GM06990 (cell line): ENCODE results near the gene USP10.

ENCODE experiments used
- DNase-seq: peaks from one replicate; pipeline ENCODE4 v3.0.0-alpha.2; 2011; ENCODE audit not compliant: insufficient read length; ENCODE audit errors: extremely low read depth
- H3K27me3 ChIP-seq: replicated peaks from 2 replicates; pipeline ENCODE4 v1.6.0; 2011; ENCODE audit warnings: low read length; ENCODE audit not compliant: control insufficient read depth, insufficient read depth
- H3K36me3 ChIP-seq: 2 replicates; pipeline ENCODE4 v1.5.1; 2011; ENCODE audit warnings: low read length; ENCODE audit not compliant: control insufficient read depth, insufficient read depth
- H3K4me3 ChIP-seq: replicated peaks from 2 replicates; pipeline ENCODE4 v1.5.1; 2011; ENCODE audit warnings: low read depth, mild to moderate bottlenecking, control low read depth, low read length
- CTCF ChIP-seq: IDR thresholded peaks from 2 replicates; pipeline ENCODE4 v1.5.1; 2011; ENCODE audit warnings: low read length, control low read depth, mild to moderate bottlenecking, inconsistent platforms; ENCODE audit not compliant: insufficient read depth, poor library complexity, severe bottlenecking

USP10 gene

GRCh38 chr16:84699712-84700445 lies at the start of gene USP10:
Gene USP10 (plus strand): TSS chr16:84700000. CDS start chr16:84700091, 91 bp downstream.
- H3K36me3 ChIP-seq, result no peaks in the 10 kb centered on the region; the same call in 1 of the 2 replicates
- H3K4me3 ChIP-seq, result peak within 1 kb of the TSS; percentile 83
- no peaks in the 10 kb centered on the region for H3K27me3 ChIP-seq
- DNase-seq, result peak; percentile 91
- no peak for TF ChIP-seq CTCF

GRCh38 chr16:84650062-84650991 lies 49.5 kb upstream of the USP10 start:
- Histone ChIP-seq H3K4me3 (no peak overlapping the region), H3K27me3 (no peaks in the 10 kb centered on the region), H3K36me3 (peaks cover 11% of the 10 kb centered on the region)
- DNase-seq, result no peak
- TF ChIP-seq CTCF, result no peak

GRCh38 chr16:84652566-84652965 lies 47.2 kb upstream of the USP10 start:
- peaks cover 20% of the 10 kb centered on the region for H3K36me3 ChIP-seq
- no peak overlapping the region for H3K4me3 ChIP-seq
- no peak for DNase-seq
- TF ChIP-seq CTCF, result no peak
- H3K27me3 ChIP-seq, result no peaks in the 10 kb centered on the region

- Histone ChIP-seq H3K27me3 (no peaks in the 10 kb centered on the region), H3K36me3 (peaks cover 29% of the 10 kb centered on the region), H3K4me3 (no peak overlapping the region)
- DNase-seq, result no peak
- no peak for TF ChIP-seq CTCF
Measured at GRCh38 chr16:84654238-84654637, 45.6 kb upstream of the USP10 start.

- H3K4me3 ChIP-seq, result no peak overlapping the region
- no peak for TF ChIP-seq CTCF
- H3K36me3 ChIP-seq, result peaks cover 32% of the 10 kb centered on the region
- H3K27me3 ChIP-seq, result no peaks in the 10 kb centered on the region
- DNase-seq, result no peak
Measured at GRCh38 chr16:84654998-84655397, 44.8 kb upstream of the USP10 start.
